Activated CD4-positive, alpha-beta T cell treated with anti-CD3 and anti-CD28 coated beads for 24 hours (primary cell): ENCODE measurements around the gene ACOT8.
"Not testable (repeated sequence)": the region's sequence is repeated elsewhere in the genome, so short reads cannot be mapped to it uniquely, and the experiment has no call there.

ENCODE experiments used
- DNase-seq, 2 donors: peaks; one replicate each; pipeline ENCODE4 v3.0.0-alpha.2; 2020; ENCODE audit warnings: low read depth in 2 of 2

ACOT8 gene

GRCh38 chr20:45857114-45857881, at the start of gene ACOT8, which contains the start of gene ZSWIM3:
ACOT8 (minus strand) TSS chr20:45857392; CDS start chr20:45857315, 77 bp downstream.
ZSWIM3 (plus strand) TSS chr20:45857614; CDS start chr20:45857826, 212 bp downstream.
- peak; percentile 78 to 97 for DNase-seq

DNA sequence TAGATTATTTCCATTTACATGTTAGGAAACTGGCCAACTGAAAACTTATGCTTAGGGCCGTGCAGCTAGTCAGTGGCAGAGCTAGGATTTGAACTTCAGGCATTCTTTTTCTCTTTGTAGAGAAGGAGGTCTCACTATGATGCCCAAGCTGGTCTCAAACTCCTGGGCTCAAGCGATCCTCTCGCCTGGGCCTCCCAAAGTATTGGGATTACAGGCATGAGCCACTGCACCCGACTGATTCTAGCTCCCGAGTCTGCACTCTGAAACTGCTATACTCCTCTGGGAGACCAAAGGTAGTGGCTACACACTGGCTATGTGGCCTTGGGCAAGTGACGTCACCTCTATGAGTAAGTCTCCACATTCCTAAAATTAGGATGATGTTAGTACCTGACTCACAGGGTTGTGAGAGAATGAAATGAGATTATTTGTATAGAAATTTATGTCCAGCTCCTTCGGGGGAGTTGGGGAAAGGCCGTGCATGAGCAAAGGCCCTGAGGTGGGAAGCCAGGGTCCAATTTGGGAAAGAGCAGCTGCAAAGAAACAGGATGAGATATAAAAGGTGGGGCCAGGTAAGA, 48.4 kb upstream of the ACOT8 start:
- DNase-seq: no peak

GRCh38 chr20:45904583-45905504, 47.7 kb upstream of the ACOT8 start:
- no peak for DNase-seq

DNA sequence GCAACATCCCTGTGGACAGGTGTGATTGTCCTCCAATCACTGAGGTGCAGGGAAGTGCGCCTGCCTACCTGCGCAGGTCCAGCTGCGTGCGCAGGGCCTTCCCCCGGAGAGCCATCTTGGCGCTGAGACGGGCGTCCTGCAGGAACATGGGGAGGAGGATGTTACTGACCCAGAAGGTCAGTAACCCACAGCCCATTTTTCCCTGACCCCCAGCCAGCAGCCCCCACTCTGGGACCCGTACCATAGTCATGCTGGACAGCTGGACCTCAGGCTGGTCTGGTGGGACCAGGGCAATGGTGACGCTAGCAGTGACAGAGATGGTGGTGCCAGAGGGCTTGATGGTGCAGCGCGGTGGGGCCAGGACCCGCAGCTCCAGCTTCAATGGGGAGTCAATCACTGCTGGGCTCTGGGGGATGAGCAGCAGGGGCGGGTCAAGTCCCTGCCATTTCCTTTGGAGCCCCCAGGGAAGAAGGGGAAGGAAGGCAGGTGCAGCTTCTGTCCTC, 45.1 kb upstream of the ACOT8 start:
- DNase-seq: no peak

DNA sequence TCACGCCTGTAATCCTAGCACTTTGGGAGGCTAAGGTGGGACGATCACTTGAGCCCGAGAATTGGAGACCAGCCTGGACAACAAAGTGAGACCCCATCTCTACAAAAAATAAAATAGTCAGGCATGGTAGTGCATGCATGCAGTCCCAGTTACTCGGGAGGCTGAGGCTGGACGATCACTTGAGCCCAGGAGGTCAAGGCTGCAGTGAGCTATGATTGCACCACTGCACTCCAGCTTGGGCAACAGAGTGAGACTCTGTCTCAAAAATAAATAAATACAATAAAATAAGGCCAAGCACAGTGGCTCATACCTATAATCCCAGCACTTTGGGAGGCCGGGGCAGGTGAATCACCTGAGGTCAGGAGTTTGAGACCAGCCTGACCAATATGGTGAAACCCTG, 44.1 kb upstream of the ACOT8 start:
- not testable (repeated sequence) for DNase-seq

- DNase-seq: no peak
These were observed 42.0 kb upstream of the ACOT8 start for GRCh38 chr20:45899046-45899835.

DNA sequence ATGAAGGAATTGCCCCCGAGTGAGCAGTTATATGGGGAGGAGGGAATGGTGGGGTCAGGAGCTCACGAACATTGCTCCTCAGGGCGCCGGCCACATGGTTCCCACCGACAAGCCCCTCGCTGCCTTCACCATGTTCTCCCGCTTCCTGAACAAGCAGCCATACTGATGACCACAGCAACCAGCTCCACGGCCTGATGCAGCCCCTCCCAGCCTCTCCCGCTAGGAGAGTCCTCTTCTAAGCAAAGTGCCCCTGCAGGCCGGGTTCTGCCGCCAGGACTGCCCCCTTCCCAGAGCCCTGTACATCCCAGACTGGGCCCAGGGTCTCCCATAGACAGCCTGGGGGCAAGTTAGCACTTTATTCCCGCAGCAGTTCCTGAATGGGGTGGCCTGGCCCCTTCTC, 41.1 kb upstream of the ACOT8 start:
- no peak for DNase-seq

DNA sequence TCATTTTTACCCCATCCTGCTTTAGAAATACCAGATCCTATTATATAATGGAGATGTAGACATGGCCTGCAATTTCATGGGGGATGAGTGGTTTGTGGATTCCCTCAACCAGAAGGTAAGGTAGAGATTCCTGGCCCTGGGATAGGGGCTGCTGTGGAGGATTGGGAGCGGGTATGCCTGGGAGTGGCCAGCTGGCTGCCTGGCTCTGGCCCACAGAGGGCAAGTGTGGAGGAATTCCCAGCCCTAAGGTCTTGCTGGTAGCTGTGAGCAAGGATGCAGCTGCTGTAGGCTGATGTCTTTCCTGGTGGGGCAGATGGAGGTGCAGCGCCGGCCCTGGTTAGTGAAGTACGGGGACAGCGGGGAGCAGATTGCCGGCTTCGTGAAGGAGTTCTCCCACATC, 40.5 kb upstream of the ACOT8 start:
- no peak for DNase-seq

- no peak for DNase-seq
These were observed 40.1 kb upstream of the ACOT8 start for GRCh38 chr20:45897289-45897688.

DNA sequence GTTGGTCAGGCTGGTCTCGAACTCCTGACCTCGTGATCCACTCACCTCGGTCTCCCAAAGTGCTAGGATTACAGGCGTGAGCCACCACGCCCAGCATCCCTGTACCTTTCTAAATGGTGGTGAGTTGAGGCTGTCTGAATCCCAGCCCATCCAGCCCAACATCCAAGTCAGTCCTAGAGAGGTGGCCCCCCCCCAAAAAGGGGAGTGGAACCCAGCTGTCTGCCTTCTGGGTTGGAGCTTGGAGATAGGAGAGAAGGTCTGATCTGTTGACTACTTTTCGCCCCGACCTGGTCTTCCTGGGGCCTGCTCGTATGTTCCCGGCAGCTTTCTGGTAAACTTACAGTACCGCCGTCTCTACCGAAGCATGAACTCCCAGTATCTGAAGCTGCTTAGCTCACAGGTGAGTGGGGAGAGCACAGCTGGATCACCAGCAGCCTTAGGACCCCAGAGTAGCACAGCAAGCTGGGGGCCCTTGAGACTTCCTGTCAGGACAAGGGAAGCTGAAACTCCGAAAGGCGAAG, 39.5 kb upstream of the ACOT8 start:
- no peak for DNase-seq

DNA sequence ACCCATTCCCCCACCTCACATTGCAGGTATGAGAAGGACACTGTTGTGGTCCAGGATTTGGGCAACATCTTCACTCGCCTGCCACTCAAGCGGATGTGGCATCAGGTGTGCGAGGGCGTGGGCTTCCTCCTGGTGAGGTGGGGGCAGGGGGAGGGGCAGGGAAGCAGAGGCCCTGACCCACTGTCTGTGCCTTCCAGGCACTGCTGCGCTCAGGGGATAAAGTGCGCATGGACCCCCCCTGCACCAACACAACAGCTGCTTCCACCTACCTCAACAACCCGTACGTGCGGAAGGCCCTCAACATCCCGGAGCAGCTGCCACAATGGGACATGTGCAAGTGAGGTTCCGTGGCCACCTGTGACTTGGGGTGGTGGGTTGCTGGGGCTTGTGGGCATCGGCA, 37.6 kb upstream of the ACOT8 start:
- no peak for DNase-seq

- DNase-seq: no peak
These were observed 36.6 kb upstream of the ACOT8 start for GRCh38 chr20:45893831-45894230.

GRCh38 chr20:45892828-45893500, 35.8 kb upstream of the ACOT8 start:
- no peak for DNase-seq

GRCh38 chr20:45892049-45892825, 35.0 kb upstream of the ACOT8 start:
- DNase-seq: no peak

DNA sequence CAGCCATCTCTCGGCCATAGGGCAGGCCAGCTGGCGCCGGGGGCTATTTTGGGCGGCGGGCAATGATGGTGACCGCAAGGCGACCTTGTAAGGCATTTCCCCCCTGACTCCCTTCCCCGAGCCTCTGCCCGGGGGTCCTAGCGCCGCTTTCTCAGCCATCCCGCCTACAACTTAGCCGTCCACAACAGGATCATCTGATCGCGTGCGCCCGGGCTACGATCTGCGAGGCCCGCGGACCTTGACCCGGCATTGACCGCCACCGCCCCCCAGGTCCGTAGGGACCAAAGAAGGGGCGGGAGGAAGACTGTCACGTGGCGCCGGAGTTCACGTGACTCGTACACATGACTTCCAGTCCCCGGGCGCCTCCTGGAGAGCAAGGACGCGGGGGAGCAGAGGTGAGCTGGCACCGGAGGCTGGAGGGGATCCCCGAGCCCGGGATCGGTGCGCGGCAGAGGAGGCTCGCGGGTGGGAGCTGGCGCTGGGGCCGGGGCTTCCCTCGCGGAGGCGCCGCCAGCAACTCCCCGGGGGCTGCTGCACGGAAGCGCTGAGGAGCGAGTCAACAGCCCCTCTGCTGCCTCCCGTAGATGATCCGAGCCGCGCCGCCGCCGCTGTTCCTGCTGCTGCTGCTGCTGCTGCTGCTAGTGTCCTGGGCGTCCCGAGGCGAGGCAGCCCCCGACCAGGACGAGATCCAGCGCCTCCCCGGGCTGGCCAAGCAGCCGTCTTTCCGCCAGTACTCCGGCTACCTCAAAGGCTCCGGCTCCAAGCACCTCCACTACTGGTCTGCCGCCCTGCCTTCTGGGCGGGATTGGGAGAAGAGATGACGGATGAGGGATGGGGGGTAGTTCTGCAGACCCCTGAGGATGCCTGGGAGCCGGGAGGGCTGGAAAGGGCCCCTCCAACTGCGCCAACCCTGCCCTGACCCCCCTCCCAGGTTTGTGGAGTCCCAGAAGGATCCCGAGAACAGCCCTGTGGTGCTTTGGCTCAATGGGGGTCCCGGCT, 34.1 kb upstream of the ACOT8 start, which contains the start of the genes CTSA and NEURL2:
Gene CTSA (plus strand): TSS at position 351 of the 999 bp plus-strand sequence. CDS start 234 bp downstream, at position 585.
Gene NEURL2 (minus strand): TSS at position 224 of the 999 bp plus-strand sequence. CDS start 217 bp downstream, at position 7.
- DNase-seq: peak; percentile 77 to 78

GRCh38 chr20:45890077-45890984, 33.1 kb upstream of the ACOT8 start:
- peak in 1 of 2 donors; percentile 16 for DNase-seq

DNA sequence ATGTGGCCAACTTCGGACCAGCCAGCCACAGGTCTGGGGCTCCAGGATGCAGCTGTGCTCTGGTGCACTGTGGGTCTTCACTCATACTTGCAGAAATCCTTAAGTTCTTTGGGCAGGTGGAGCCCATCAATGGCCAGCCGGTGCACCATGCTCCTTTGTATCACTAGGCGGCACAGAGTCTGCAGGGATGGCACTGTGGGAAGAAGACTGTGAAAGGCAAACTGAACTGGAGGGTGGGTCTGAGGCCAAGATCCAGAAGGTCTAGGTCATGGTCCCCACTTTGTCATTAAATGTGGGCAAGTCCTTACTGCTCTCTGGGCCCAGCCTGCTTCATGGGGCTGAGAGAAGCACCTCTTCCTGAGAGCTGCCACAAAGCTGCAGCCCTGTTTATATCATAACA, 31.5 kb upstream of the ACOT8 start:
- DNase-seq: no peak
